Sciatic nerve (tissue), 2 donors: ENCODE measurements around the gene TPGS2. TPM values are rescaled to one million over a fixed set of nuclear protein-coding genes. Genes with fewer than 3 reads are reported as not detected.
A peak's percentile ranks its signal among the peaks of the same experiment; 100 is the strongest.

Experiments used
- ATAC-seq: fragments of 200-7000 bp; cut with Tn5 transposase; one replicate; pipeline ENCODE4 v1.9.1; 2020; ENCODE audit warnings: mild to moderate bottlenecking, moderate library complexity
- DNase-seq: peaks from one replicate; pipeline ENCODE4 v3.0.0-alpha.2; 2020; ENCODE audit warnings: low spot score
- intact Hi-C: fragments of 100-400 bp; cut with DNase I; formaldehyde crosslinking; loops from one replicate; pipeline ENCODE4 v1.14.2; 2022
- total RNA-seq: library from RNA; stranded (reverse); fragmentation: NEBNext Ultra II Directional; extraction: Animal tissue kit (Norgen Biotek cat#: 25700); gene quantifications from one replicate; pipeline ENCODE4 v1.2.1, GENCODE V29; 2021
- donor health status: DM: no; HTN: no; CAD: no.
- donor health status: DM: no; HTN: no; CAD: no.

TPGS2 gene
- total RNA-seq, 1 donor from 2014 or later, result 56.4 TPM

DNA sequence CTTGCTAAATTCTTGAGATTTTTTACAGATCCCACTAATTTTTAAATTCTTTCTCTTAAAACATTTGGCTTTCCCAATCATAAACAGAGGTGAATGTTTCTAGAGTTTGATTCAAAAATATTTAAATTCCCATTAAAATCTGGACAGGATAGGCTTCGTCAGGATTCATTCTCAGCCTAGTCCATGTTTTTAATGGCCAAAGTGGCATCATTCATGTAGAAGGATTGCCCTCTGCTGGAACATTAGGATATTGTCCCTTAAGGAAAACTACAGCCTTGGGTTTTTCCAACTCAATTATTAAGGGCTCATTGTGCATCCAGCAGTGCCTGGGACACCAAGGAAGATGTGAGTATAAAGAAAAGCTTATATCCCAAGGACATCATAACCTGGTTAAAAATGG is 71.7 kb downstream of the TPGS2 start:
- ATAC-seq (peak; percentile 86), DNase-seq (no peak)
- intact Hi-C loops, result loop anchor here (10.0 kb wide), 1 partner anchor 62 kb away; no protein-coding TSS in a partner anchor

GRCh38 chr18:36756242-36756641 is 72.6 kb downstream of the TPGS2 start:
- intact Hi-C loops, result loop anchor here (10.0 kb wide), 1 partner anchor 61 kb away; no protein-coding TSS in a partner anchor
- ATAC-seq (no peak), DNase-seq (no peak)

DNA sequence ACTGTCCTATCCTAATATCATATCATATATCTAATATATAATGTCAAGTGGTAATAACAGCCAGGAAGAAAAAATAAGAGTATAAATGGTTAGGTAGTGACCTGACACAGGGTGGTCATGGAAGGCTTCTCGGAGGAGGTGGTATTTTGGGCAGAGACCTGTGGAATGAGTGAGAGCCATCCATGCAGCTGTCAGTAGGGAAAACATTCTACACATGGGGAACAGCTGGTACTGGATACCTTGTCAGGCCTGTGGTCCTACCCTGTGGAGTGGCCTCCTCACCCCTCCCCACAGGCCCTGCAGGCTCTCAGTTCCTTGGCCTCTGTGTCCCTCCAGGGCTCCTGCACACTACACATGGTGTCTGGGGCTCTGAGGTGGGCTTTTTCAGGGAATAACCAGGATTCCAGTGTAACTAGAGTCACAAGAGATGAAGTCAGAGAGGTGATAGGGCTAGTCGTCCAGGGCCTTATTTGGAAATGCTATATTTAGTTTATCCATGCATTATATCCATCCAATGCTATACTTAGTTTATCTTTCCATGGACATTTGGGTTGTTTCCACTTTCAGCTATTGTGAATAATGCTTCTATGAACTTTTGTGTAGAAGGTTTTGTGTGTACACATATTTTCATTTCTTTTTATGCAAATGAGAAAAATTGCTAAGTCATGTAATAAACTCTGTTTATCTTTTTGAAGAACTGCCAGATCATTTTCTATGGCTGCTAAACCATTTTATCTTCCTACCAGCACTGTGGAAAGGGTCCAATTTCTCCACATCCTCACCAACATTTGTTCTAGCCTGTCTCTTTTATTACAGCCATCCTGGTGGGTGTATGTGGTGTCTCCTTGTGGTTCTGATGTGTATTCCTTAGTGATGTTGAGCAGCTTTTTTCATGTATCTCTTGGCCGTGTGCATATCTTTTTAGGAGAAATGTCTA is 75.6 kb downstream of the TPGS2 start:
- ATAC-seq, result no peak
- intact Hi-C loops, result loop anchor here (10.0 kb wide), 1 partner anchor 58 kb away; no protein-coding TSS in a partner anchor

GRCh38 chr18:36745219-36745975 is 83.4 kb downstream of the TPGS2 start:
- intact Hi-C loops, result loop anchor here (5.0 kb wide), 1 partner anchor 892 kb away; no protein-coding TSS in a partner anchor
- DNase-seq (no peak), ATAC-seq (no peak)

More for the DNA sequence above, 75.6 kb downstream of the TPGS2 start:
- no peak for DNase-seq

GRCh38 chr18:36744261-36744876 is 84.4 kb downstream of the TPGS2 start:
- intact Hi-C loops, result no loop called here
- ATAC-seq (no peak), DNase-seq (no peak)

Other genes starting within 250 kb of the TPGS2 start
- gene KIAA1328, start 125 bp upstream of the TPGS2 start, total RNA-seq, result 22.1 TPM